ENCODE data around the gene GALNT15. TPM values are rescaled to one million over a fixed set of nuclear protein-coding genes. Genes with fewer than 3 reads are reported as not detected.
A peak's percentile ranks its signal among the peaks of the same experiment; 100 is the strongest.

Gene GALNT15
- polyA plus RNA-seq, 1 of the 3 experiments (the other 2 are of a cell fraction) = 4.7 TPM

- Histone ChIP-seq H3K4me2 (peak overlapping the region; percentile 29; the same call in 1 of the 2 replicates), H3K4me1 (ENCODE audit: control insufficient read depth in 1 of 2, insufficient read depth in 2 of 2, low read depth in 1 of 2, low read length in 1 of 2) (peaks cover 0 to 16% of the 10 kb centered on the region in 2 experiments; a peak in 3 of 4 replicates), H3F3A (replicated peaks; ENCODE audit: insufficient read depth) (peaks cover 9% of the 10 kb centered on the region), H3K27ac (ENCODE audit: low read depth in 2 of 2, low read length in 1 of 2) (peak overlapping the region in 1 of 2 experiments; percentile 71; a peak in 2 of 4 replicates), H2AFZ (ENCODE audit: low read depth) (no peak overlapping the region), H3K27me3 (ENCODE audit: insufficient read depth) (no peaks in the 10 kb centered on the region), H4K20me1 (ENCODE audit: insufficient read depth) (no peaks in the 10 kb centered on the region), H3K9me3 (no peaks in the 10 kb centered on the region), H3K9me2 (no peaks in the 10 kb centered on the region), H3K9ac (no peak overlapping the region), H3K4me3 (ENCODE audit: low read depth in 2 of 2, low read length in 1 of 2) (no peak overlapping the region), H3K79me2 (ENCODE audit: insufficient read depth) (peaks cover 17% of the 10 kb centered on the region), H3K36me3 (replicated peaks in 1 of 2; ENCODE audit: control insufficient read depth in 1 of 2, insufficient read depth in 2 of 2, low read length in 1 of 2) (no peaks in the 10 kb centered on the region)
- 93% methylated on average over 3 of the region's 3 CpGs for WGBS (ENCODE audit: low lambda C conversion rate)
- ChIA-PET CTCF (interaction anchor here (1.4 to 4.3 kb wide), 3 partner anchors 133 to 550 kb away, joined by 4 to 160 read pairs (median 4); no protein-coding TSS in a partner anchor), POLR2A (no interaction called here)
- TF ChIP-seq RXRA (IDR thresholded peaks at IDR 0.05; ENCODE audit: borderline replicate concordance, low read depth) (no peak), FOXJ3 (CRISPR knock-in tag; IDR thresholded peaks at IDR 0.05) (no peak), REST (IDR thresholded peaks at IDR 0.05; ENCODE audit: low read depth, low read length) (no peak), SIN3A (IDR thresholded peaks at IDR 0.05; ENCODE audit: borderline replicate concordance, low read depth, low read length) (no peak), GABPA (IDR thresholded peaks at IDR 0.05; ENCODE audit: low read depth) (no peak), NFIC (IDR thresholded peaks at IDR 0.05; ENCODE audit: borderline replicate concordance) (no peak), JUND (IDR thresholded peaks at IDR 0.05) (no peak), USF1 (IDR thresholded peaks at IDR 0.05; ENCODE audit: borderline replicate concordance, low read depth) (no peak), TAF1 (IDR thresholded peaks at IDR 0.05; ENCODE audit: borderline replicate concordance, low read depth, low read length) (no peak), RAD21 (IDR thresholded peaks at IDR 0.05; ENCODE audit: low read length) (no peak), PBX3 (IDR thresholded peaks at IDR 0.05) (no peak), ZBTB33 (IDR thresholded peaks at IDR 0.05; ENCODE audit: borderline replicate concordance, low read depth) (no peak), CTCF (IDR thresholded peaks at IDR 0.05) (no peak), IRF3 (IDR thresholded peaks at IDR 0.05; ENCODE audit: low read depth, low read length) (no peak), FOSL2 (IDR thresholded peaks at IDR 0.05; ENCODE audit: borderline replicate concordance, low read depth) (no peak), MAX (IDR thresholded peaks at IDR 0.05; ENCODE audit: low read depth) (no peak), MEF2A (IDR thresholded peaks at IDR 0.05; ENCODE audit: borderline replicate concordance, low read depth) (no peak)
- no peak for DNase-seq
Measured at GRCh38 chr3:16180737-16181134, 6.3 kb downstream of the GALNT15 start.
